ENCODE data around the gene MS4A3. TPM values are rescaled to one million over a fixed set of nuclear protein-coding genes. Genes with fewer than 3 reads are reported as not detected.
"Not testable (repeated sequence)": the region's sequence is repeated elsewhere in the genome, so short reads cannot be mapped to it uniquely, and the experiment has no call there.

Gene MS4A3
- total and polyA plus RNA-seq, 5 donors from 2014 or later = 0.79 TPM; not detected in 4

- Histone ChIP-seq H3K27me3 (ENCODE audit: control insufficient read depth, insufficient read depth, low read length) (no peaks in the 10 kb centered on the region), H3K4me1 (ENCODE audit: control insufficient read depth, insufficient read depth, low read length, poor library complexity, severe bottlenecking) (no peaks in the 10 kb centered on the region), H3K27ac (ENCODE audit: insufficient read depth, low read length, poor library complexity, severe bottlenecking) (no peak overlapping the region), H3K36me3 (ENCODE audit: control insufficient read depth, insufficient read depth, low read length) (no peaks in the 10 kb centered on the region), H3K4me3 (ENCODE audit: low read depth, low read length) (no peak overlapping the region), H3K9me3 (ENCODE audit: control insufficient read depth in 2 of 2, low read length in 2 of 2) (no peaks in the 10 kb centered on the region)
- no peaks in the 10 kb centered on the region for H3K36me3 Mint-ChIP-seq
- no peak for ATAC-seq (ENCODE audit: low read depth in 2 of 2)
- H3K27me3 Mint-ChIP-seq = no peaks in the 10 kb centered on the region
- H3K4me3 Mint-ChIP-seq = no peak overlapping the region
- no peaks in the 10 kb centered on the region for H3K4me1 Mint-ChIP-seq
- no peak for DNase-seq
- peaks cover 0 to 6% (median 0%) of the 10 kb centered on the region in 7 donors for H3K9me3 Mint-ChIP-seq
- H3K27ac Mint-ChIP-seq = no peak overlapping the region
Observed at GRCh38 chr11:60059052-60059451, 2.6 kb downstream of the MS4A3 start.

GRCh38 chr11:60059521-60060240 lies 3.2 kb downstream of the MS4A3 start:
- Mint-ChIP-seq H3K27ac (no peak overlapping the region), H3K27me3 (no peaks in the 10 kb centered on the region), H3K9me3 (peaks cover 0 to 6% (median 0%) of the 10 kb centered on the region in 7 donors), H3K4me3 (no peak overlapping the region), H3K4me1 (no peaks in the 10 kb centered on the region), H3K36me3 (no peaks in the 10 kb centered on the region)
- DNase-seq (no peak), ATAC-seq (ENCODE audit: low read depth in 2 of 2) (no peak)
- no peak overlapping the region for H3K27ac ChIP-seq (ENCODE audit: insufficient read depth, low read length, poor library complexity, severe bottlenecking)
- no peaks in the 10 kb centered on the region for H3K27me3 ChIP-seq (ENCODE audit: control insufficient read depth, insufficient read depth, low read length)
- no peaks in the 10 kb centered on the region for H3K9me3 ChIP-seq (ENCODE audit: control insufficient read depth in 2 of 2, low read length in 2 of 2)
- no peaks in the 10 kb centered on the region for H3K36me3 ChIP-seq (ENCODE audit: control insufficient read depth, insufficient read depth, low read length)
- no peaks in the 10 kb centered on the region for H3K4me1 ChIP-seq (ENCODE audit: control insufficient read depth, insufficient read depth, low read length, poor library complexity, severe bottlenecking)
- no peak overlapping the region for H3K4me3 ChIP-seq (ENCODE audit: low read depth, low read length)

GRCh38 chr11:60064111-60064510 lies 7.6 kb downstream of the MS4A3 start:
- DNase-seq = no peak
- no peaks in the 10 kb centered on the region for H3K4me1 Mint-ChIP-seq
- Histone ChIP-seq H3K9me3 (ENCODE audit: control insufficient read depth in 2 of 2, low read length in 2 of 2) (no peaks in the 10 kb centered on the region), H3K27me3 (ENCODE audit: control insufficient read depth, insufficient read depth, low read length) (no peaks in the 10 kb centered on the region), H3K4me1 (ENCODE audit: control insufficient read depth, insufficient read depth, low read length, poor library complexity, severe bottlenecking) (no peaks in the 10 kb centered on the region), H3K27ac (ENCODE audit: insufficient read depth, low read length, poor library complexity, severe bottlenecking) (no peak overlapping the region), H3K36me3 (ENCODE audit: control insufficient read depth, insufficient read depth, low read length) (no peaks in the 10 kb centered on the region), H3K4me3 (ENCODE audit: low read depth, low read length) (no peak overlapping the region)
- no peaks in the 10 kb centered on the region for H3K36me3 Mint-ChIP-seq
- ATAC-seq (ENCODE audit: low read depth in 2 of 2) = no peak
- H3K27ac Mint-ChIP-seq = no peak overlapping the region
- no peak overlapping the region for H3K4me3 Mint-ChIP-seq
- H3K27me3 Mint-ChIP-seq = no peaks in the 10 kb centered on the region
- H3K9me3 Mint-ChIP-seq = peaks cover 0 to 6% (median 0%) of the 10 kb centered on the region in 7 donors

- H3K27me3 Mint-ChIP-seq = no peaks in the 10 kb centered on the region
- no peak overlapping the region for H3K4me3 ChIP-seq (ENCODE audit: low read depth, low read length)
Observed at GRCh38 chr11:60065801-60066200, 9.3 kb downstream of the MS4A3 start.

GRCh38 chr11:60069450-60069849 lies 13.0 kb downstream of the MS4A3 start:
- Histone ChIP-seq H3K27me3 (ENCODE audit: control insufficient read depth, insufficient read depth, low read length) (no peaks in the 10 kb centered on the region), H3K27ac (ENCODE audit: insufficient read depth, low read length, poor library complexity, severe bottlenecking) (no peak overlapping the region), H3K36me3 (ENCODE audit: control insufficient read depth, insufficient read depth, low read length) (no peaks in the 10 kb centered on the region), H3K4me1 (ENCODE audit: control insufficient read depth, insufficient read depth, low read length, poor library complexity, severe bottlenecking) (no peaks in the 10 kb centered on the region), H3K4me3 (ENCODE audit: low read depth, low read length) (no peak overlapping the region), H3K9me3 (ENCODE audit: control insufficient read depth in 2 of 2, low read length in 2 of 2) (no peaks in the 10 kb centered on the region)
- Mint-ChIP-seq H3K4me1 (no peaks in the 10 kb centered on the region), H3K4me3 (no peak overlapping the region), H3K27me3 (no peaks in the 10 kb centered on the region), H3K9me3 (peaks cover 0 to 2% (median 0%) of the 10 kb centered on the region in 7 donors), H3K36me3 (no peaks in the 10 kb centered on the region), H3K27ac (no peak overlapping the region)
- ATAC-seq (ENCODE audit: low read depth in 2 of 2) = no peak
- no peak for DNase-seq

More at GRCh38 chr11:60065801-60066200, 9.3 kb downstream of the MS4A3 start:
- no peaks in the 10 kb centered on the region for H3K9me3 ChIP-seq (ENCODE audit: control insufficient read depth in 2 of 2, low read length in 2 of 2)
- no peak overlapping the region for H3K27ac ChIP-seq (ENCODE audit: insufficient read depth, low read length, poor library complexity, severe bottlenecking)
- Mint-ChIP-seq H3K36me3 (no peaks in the 10 kb centered on the region), H3K4me3 (no peak overlapping the region), H3K27ac (no peak overlapping the region), H3K4me1 (no peaks in the 10 kb centered on the region), H3K9me3 (no peaks in the 10 kb centered on the region)
- no peaks in the 10 kb centered on the region for H3K27me3 ChIP-seq (ENCODE audit: control insufficient read depth, insufficient read depth, low read length)
- no peaks in the 10 kb centered on the region for H3K4me1 ChIP-seq (ENCODE audit: control insufficient read depth, insufficient read depth, low read length, poor library complexity, severe bottlenecking)
- H3K36me3 ChIP-seq (ENCODE audit: control insufficient read depth, insufficient read depth, low read length) = no peaks in the 10 kb centered on the region
- no peak for ATAC-seq (ENCODE audit: low read depth in 2 of 2)
- DNase-seq = no peak

- not testable (repeated sequence) for ATAC-seq (ENCODE audit: low read depth in 2 of 2); H3K4me3 Mint-ChIP-seq; H3K27me3 ChIP-seq (ENCODE audit: control insufficient read depth, insufficient read depth, low read length); H3K4me1 Mint-ChIP-seq; H3K36me3 Mint-ChIP-seq; H3K9me3 ChIP-seq (ENCODE audit: control insufficient read depth in 2 of 2, low read length in 2 of 2); H3K27ac ChIP-seq (ENCODE audit: insufficient read depth, low read length, poor library complexity, severe bottlenecking); H3K36me3 ChIP-seq (ENCODE audit: control insufficient read depth, insufficient read depth, low read length); H3K9me3 Mint-ChIP-seq; DNase-seq; H3K4me1 ChIP-seq (ENCODE audit: control insufficient read depth, insufficient read depth, low read length, poor library complexity, severe bottlenecking); H3K27ac Mint-ChIP-seq; H3K4me3 ChIP-seq (ENCODE audit: low read depth, low read length); H3K27me3 Mint-ChIP-seq
Observed at GRCh38 chr11:60071644-60072043, 15.2 kb downstream of the MS4A3 start.

- H3K27ac ChIP-seq (ENCODE audit: insufficient read depth, low read length, poor library complexity, severe bottlenecking) = no peak overlapping the region
- DNase-seq = no peak
- Mint-ChIP-seq H3K4me3 (no peak overlapping the region), H3K9me3 (peaks cover 0 to 8% (median 0%) of the 10 kb centered on the region in 7 donors), H3K27ac (no peak overlapping the region), H3K36me3 (no peaks in the 10 kb centered on the region), H3K27me3 (peaks cover 7% of the 10 kb centered on the region), H3K4me1 (no peaks in the 10 kb centered on the region)
- no peak overlapping the region for H3K4me3 ChIP-seq (ENCODE audit: low read depth, low read length)
- no peak for ATAC-seq (ENCODE audit: low read depth in 2 of 2)
- no peaks in the 10 kb centered on the region for H3K4me1 ChIP-seq (ENCODE audit: control insufficient read depth, insufficient read depth, low read length, poor library complexity, severe bottlenecking)
- no peaks in the 10 kb centered on the region for H3K27me3 ChIP-seq (ENCODE audit: control insufficient read depth, insufficient read depth, low read length)
- H3K9me3 ChIP-seq (ENCODE audit: control insufficient read depth in 2 of 2, low read length in 2 of 2) = no peaks in the 10 kb centered on the region
- H3K36me3 ChIP-seq (ENCODE audit: control insufficient read depth, insufficient read depth, low read length) = no peaks in the 10 kb centered on the region
Observed at GRCh38 chr11:60077216-60077817, 20.9 kb downstream of the MS4A3 start.

GRCh38 chr11:60077981-60078380 lies 21.5 kb downstream of the MS4A3 start:
- no peaks in the 10 kb centered on the region for H3K27me3 ChIP-seq (ENCODE audit: control insufficient read depth, insufficient read depth, low read length)
- Mint-ChIP-seq H3K4me1 (no peaks in the 10 kb centered on the region), H3K36me3 (no peaks in the 10 kb centered on the region), H3K9me3 (peaks cover 0 to 8% (median 0%) of the 10 kb centered on the region in 7 donors), H3K4me3 (no peak overlapping the region), H3K27ac (no peak overlapping the region), H3K27me3 (peaks cover 9% of the 10 kb centered on the region)
- no peak overlapping the region for H3K27ac ChIP-seq (ENCODE audit: insufficient read depth, low read length, poor library complexity, severe bottlenecking)
- no peaks in the 10 kb centered on the region for H3K36me3 ChIP-seq (ENCODE audit: control insufficient read depth, insufficient read depth, low read length)
- H3K9me3 ChIP-seq (ENCODE audit: control insufficient read depth in 2 of 2, low read length in 2 of 2) = no peaks in the 10 kb centered on the region
- ATAC-seq (ENCODE audit: low read depth in 2 of 2) (no peak), DNase-seq (no peak)
- no peak overlapping the region for H3K4me3 ChIP-seq (ENCODE audit: low read depth, low read length)
- H3K4me1 ChIP-seq (ENCODE audit: control insufficient read depth, insufficient read depth, low read length, poor library complexity, severe bottlenecking) = no peaks in the 10 kb centered on the region
